Melanocyte of skin (primary cell): ENCODE data around the gene RLF. TPM values are rescaled to one million over a fixed set of nuclear protein-coding genes. Genes with fewer than 3 reads are reported as not detected.

ENCODE experiments used
- small RNA-seq, 2 donors: library from RNA; depleted of rRNA; stranded (forward); fragments of <200 nt; gene quantifications; one replicate each; pipeline ENCODE3, GENCODE V24; 2012
- total RNA-seq, 2 donors: library from RNA; depleted of rRNA; stranded (reverse); fragments of >200 nt; gene quantifications; 2 replicates each; pipeline ENCODE4 v1.2.3, GENCODE V29; 2012

The RLF gene
- total RNA-seq: 10 to 100 TPM; 12.0 to 14.0 TPM

DNA sequence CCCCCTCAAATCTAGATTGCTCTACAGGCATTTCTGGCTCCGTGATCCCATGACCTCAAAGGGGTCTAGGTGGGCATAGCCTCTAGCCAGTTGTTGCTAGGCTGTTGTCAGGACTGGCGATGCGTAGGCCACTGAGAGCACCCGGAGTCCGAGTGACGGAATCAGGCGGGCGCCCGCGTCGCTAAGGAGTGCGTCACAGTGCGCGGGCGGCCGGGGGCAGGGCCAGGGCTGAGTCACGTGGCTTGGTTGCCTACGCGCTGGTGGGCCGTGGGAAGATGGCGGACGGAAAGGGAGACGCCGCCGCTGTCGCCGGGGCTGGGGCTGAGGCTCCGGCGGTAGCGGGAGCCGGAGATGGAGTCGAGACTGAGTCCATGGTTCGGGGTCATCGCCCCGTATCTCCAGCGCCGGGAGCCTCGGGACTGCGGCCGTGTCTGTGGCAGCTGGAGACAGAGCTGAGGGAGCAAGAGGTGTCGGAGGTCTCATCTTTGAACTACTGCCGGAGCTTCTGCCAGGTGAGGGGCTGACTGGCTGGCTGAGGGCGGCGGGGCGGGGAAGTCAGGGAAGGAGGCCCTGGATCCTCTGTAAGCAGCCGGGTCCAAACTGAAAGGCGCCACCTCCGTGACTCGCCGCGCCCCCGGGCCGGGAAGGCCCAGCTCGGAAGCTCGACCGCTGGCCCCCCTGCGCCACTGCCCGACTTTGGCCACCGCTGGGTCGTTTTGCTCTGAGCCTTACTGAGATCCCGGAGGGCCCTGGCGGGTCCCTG, at the start of gene RLF:
Gene RLF, plus strand, starts transcription at position 263 of the 763 bp plus-strand sequence. Its CDS starts 13 bp downstream, at position 276.

GRCh38 chr1:40247655-40248054, 86.5 kb downstream of the RLF start, which contains the start of gene TMCO2:
Gene TMCO2, plus strand, starts transcription at chr1:40247937. Its CDS starts 57 bp downstream, at chr1:40247994.

DNA sequence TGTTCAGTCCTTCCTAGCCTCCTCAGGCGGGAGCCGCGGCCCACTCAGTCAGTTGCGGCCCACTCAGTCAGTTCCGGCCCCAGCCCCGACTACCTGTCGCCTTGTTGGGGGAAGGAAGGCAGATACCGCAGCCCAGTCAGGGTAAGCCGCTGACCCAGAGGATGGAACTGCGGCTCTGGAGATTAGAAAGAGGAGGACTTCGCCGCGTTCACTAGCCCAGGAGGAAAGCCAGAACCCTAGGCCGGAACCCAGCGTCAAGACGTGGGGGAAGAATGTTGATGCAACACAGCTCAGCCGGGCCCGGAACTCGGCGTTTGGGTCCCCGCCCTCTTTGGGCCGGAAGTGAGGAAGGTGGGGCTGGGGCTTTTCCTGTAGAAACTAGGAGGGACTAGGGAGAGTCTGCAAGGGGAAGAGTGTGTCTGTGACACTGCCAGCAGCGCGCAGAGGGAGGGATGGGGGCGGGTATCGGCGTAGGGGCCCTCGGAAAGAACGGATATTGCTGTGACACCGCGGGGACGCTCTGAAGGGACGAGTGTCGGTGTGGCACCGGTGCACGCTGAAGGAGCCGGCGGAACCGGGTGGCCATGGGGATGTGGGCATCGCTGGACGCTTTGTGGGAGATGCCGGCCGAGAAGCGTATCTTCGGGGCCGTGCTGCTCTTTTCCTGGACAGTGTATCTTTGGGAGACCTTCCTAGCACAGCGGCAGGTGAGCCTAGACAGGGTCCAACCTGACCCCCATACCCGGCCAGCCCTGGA, 96.7 kb downstream of the RLF start, which contains the start of gene ZMPSTE24:
Gene ZMPSTE24, plus strand, starts transcription at position 549 of the 757 bp plus-strand sequence. Its CDS starts 36 bp downstream, at position 585.

Small RNAs within 50 kb of the gene (small RNA-seq; reads per million reads assigned to genes)
- 0 reads per million in 2 donors for gene RNU6-1237P

Other genes starting within 250 kb of the RLF start
- 10 to 100 TPM in 1 of 2 donors, 1 to 10 TPM in 1; 7.9 to 11.3 TPM for gene MFSD2A, start 206.2 kb upstream of the RLF start, total RNA-seq
- gene CAP1, start 120.7 kb upstream of the RLF start, total RNA-seq: 100 to 1,000 TPM; 509 to 567 TPM
- 10 to 100 TPM; 63.3 to 71.6 TPM for gene PPT1, start 64.1 kb upstream of the RLF start, total RNA-seq
- not detected for gene TMCO2, start 86.5 kb downstream of the RLF start, total RNA-seq
- 10 to 100 TPM; 55.7 to 74.9 TPM for gene ZMPSTE24, start 96.8 kb downstream of the RLF start, total RNA-seq
- gene COL9A2, start 155.9 kb downstream of the RLF start, total RNA-seq: under 1 TPM; 0.34 to 0.67 TPM
- gene SMAP2, start 212.3 kb downstream of the RLF start, total RNA-seq: 10 to 100 TPM; 16.9 to 29.6 TPM